Activated CD8-positive, alpha-beta T cell treated with anti-CD3 and anti-CD28 coated beads for 36 hours (primary cell): Measurements from ENCODE around the gene KCTD14. TPM values are rescaled to one million over a fixed set of nuclear protein-coding genes. Genes with fewer than 3 reads are reported as not detected.
"Not testable (repeated sequence)": the region's sequence is repeated elsewhere in the genome, so short reads cannot be mapped to it uniquely, and the experiment has no call there.

ENCODE experiments used
- ATAC-seq: fragments of 200-7000 bp; cut with Tn5 transposase; one replicate; pipeline ENCODE4 v1.10.0; 2021; ENCODE audit warnings: mild to moderate bottlenecking, moderate library complexity
- CTCF ChIA-PET: fragments of 350-600 bp; sonication (Branson Sonifier 250); formaldehyde crosslinking; loops from one replicate; lab custom pipeline; 2021; ENCODE audit warnings: antibody characterized with exemption; lab: Charles Lee
- POLR2A ChIA-PET: fragments of 350-600 bp; sonication (Branson Sonifier 250); formaldehyde crosslinking; loops from one replicate; lab custom pipeline; 2021; ENCODE audit warnings: antibody characterized with exemption; lab: Charles Lee
- DNase-seq: peaks from one replicate; pipeline ENCODE4 v3.0.0-alpha.2; 2020
- H3K27ac Mint-ChIP-seq: one replicate; pipeline ENCODE4 v1.8.0; 2021; ENCODE audit warnings: mild to moderate bottlenecking, mixed read lengths
- H3K27me3 Mint-ChIP-seq: one replicate; pipeline ENCODE4 v1.8.0; 2021; ENCODE audit warnings: mixed read lengths
- H3K36me3 Mint-ChIP-seq: one replicate; pipeline ENCODE4 v1.8.0; 2021; ENCODE audit warnings: low read depth, mixed read lengths
- H3K4me1 Mint-ChIP-seq: one replicate; pipeline ENCODE4 v1.8.0; 2021; ENCODE audit warnings: low read depth, mixed read lengths
- H3K4me3 Mint-ChIP-seq: one replicate; pipeline ENCODE4 v1.8.0; 2021; ENCODE audit warnings: mild to moderate bottlenecking, moderate library complexity, mixed read lengths
- H3K9me3 Mint-ChIP-seq: one replicate; pipeline ENCODE4 v1.8.0; 2021; ENCODE audit warnings: mixed read lengths
- CTCF ChIP-seq: fragments of 200-600 bp; IDR thresholded peaks from one replicate; pipeline ENCODE4 v1.8.0; 2022; ENCODE audit warnings: antibody characterized with exemption, mild to moderate bottlenecking
- intact Hi-C: fragments of 100-400 bp; cut with micrococcal nuclease; formaldehyde crosslinking; loops from one replicate; pipeline ENCODE4 v1.10.0; 2022
- total RNA-seq, 2 experiments: library from RNA; stranded (reverse); gene quantifications; one replicate each; pipeline ENCODE4 v1.2.3, GENCODE V29; 2021

KCTD14 gene
- total RNA-seq, 2 experiments from 2014 or later: 0.16 TPM; not detected in 1

GRCh38 chr11:77994434-77995362, 28.4 kb downstream of the KCTD14 start, which contains the start of gene INTS4:
TSS of gene INTS4 (minus strand) at chr11:77994668. CDS start at chr11:77994643, 25 bp downstream.
- Mint-ChIP-seq H3K27ac (peak within 1 kb of the TSS; percentile 96), H3K9me3 (no peaks in the 10 kb centered on the region), H3K27me3 (no peaks in the 10 kb centered on the region), H3K36me3 (peaks cover 2% of the 10 kb centered on the region), H3K4me1 (peaks cover 17% of the 10 kb centered on the region), H3K4me3 (peak within 1 kb of the TSS; percentile 97)
- intact Hi-C loops: loop anchor here (10.0 kb wide), 1 partner anchor 180 kb away; no protein-coding TSS in a partner anchor
- ATAC-seq (peak; percentile 99), DNase-seq (peak; percentile 99)
- ChIA-PET CTCF (interaction anchor here (0.9 to 1.7 kb wide), 11 partner anchors 10 to 218 kb away, joined by 3 to 16 read pairs (median 4); partner anchors contain the start of gene ALG8), POLR2A (interaction anchor here (0.6 to 2.1 kb wide), 14 partner anchors 10 to 412 kb away, joined by 3 to 9 read pairs (median 4); partner anchors contain the start of genes ALG8, KCTD21, NDUFC2 and USP35)
- TF ChIP-seq CTCF: no peak

- Mint-ChIP-seq H3K27me3 (no peaks in the 10 kb centered on the region), H3K4me1 (peaks cover 17% of the 10 kb centered on the region), H3K27ac (peak overlapping the region; percentile 96), H3K9me3 (no peaks in the 10 kb centered on the region), H3K36me3 (peaks cover 2% of the 10 kb centered on the region), H3K4me3 (peak overlapping the region; percentile 97)
- no peak for ATAC-seq
- POLR2A ChIA-PET: interaction anchor here (0.6 to 2.1 kb wide), 5 partner anchors 41 to 411 kb away, joined by 3 to 5 read pairs (median 3); partner anchors contain the start of genes ALG8 and NDUFC2
- TF ChIP-seq CTCF: no peak
- CTCF ChIA-PET: interaction anchor here (1.2 to 1.7 kb wide), 3 partner anchors 174 to 218 kb away, joined by 4 to 8 read pairs (median 4); no protein-coding TSS in a partner anchor
- intact Hi-C loops: loop anchor here (10.0 kb wide), 1 partner anchor 179 kb away; no protein-coding TSS in a partner anchor
- no peak for DNase-seq
These were observed 29.2 kb downstream of the KCTD14 start for GRCh38 chr11:77993902-77994301.

- intact Hi-C loops: loop anchor here (10.0 kb wide), 1 partner anchor 176 kb away; no protein-coding TSS in a partner anchor
- H3K4me3 Mint-ChIP-seq: no peak overlapping the region
- no peaks in the 10 kb centered on the region for H3K27me3 Mint-ChIP-seq
- ChIA-PET CTCF (interaction anchor here (0.6 to 1.1 kb wide), 2 partner anchors 10 to 12 kb away, joined by 3 to 4 read pairs; no protein-coding TSS in a partner anchor), POLR2A (interaction anchor here (1.6 kb wide), 1 partner anchor 52 kb away, joined by 3 read pairs; no protein-coding TSS in a partner anchor)
- no peak for DNase-seq
- no peak for TF ChIP-seq CTCF
- H3K27ac Mint-ChIP-seq: peak overlapping the region; percentile 41
- ATAC-seq: no peak
- H3K9me3 Mint-ChIP-seq: no peaks in the 10 kb centered on the region
- peaks cover 20% of the 10 kb centered on the region for H3K36me3 Mint-ChIP-seq
- peaks cover 26% of the 10 kb centered on the region for H3K4me1 Mint-ChIP-seq
These were observed 32.1 kb downstream of the KCTD14 start for GRCh38 chr11:77990981-77991380.

DNA sequence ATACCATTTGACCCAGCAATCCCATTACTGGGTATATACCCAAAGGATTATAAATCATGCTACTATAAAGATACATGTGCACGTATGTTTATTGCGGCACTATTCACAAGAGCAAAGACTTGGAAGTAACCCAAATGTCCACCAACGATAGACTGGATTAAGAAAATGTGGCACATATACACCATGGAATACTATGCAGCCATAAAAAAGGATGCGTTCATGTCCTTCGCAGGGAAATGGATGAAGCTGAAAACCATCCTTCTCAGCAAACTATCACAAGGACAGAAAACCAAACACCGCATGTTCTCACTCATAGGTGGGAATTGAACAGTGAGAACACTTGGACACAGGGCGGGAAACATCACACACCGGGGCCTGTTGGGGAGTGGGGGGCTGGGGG, 36.6 kb downstream of the KCTD14 start:
- intact Hi-C loops, POLR2A ChIA-PET, DNase-seq, CTCF ChIA-PET, H3K4me3 Mint-ChIP-seq, H3K27me3 Mint-ChIP-seq, H3K9me3 Mint-ChIP-seq, H3K27ac Mint-ChIP-seq, ATAC-seq: not testable (repeated sequence)
- Mint-ChIP-seq H3K4me1 (peaks cover 26% of the 10 kb centered on the region), H3K36me3 (peaks cover 47% of the 10 kb centered on the region)

DNA sequence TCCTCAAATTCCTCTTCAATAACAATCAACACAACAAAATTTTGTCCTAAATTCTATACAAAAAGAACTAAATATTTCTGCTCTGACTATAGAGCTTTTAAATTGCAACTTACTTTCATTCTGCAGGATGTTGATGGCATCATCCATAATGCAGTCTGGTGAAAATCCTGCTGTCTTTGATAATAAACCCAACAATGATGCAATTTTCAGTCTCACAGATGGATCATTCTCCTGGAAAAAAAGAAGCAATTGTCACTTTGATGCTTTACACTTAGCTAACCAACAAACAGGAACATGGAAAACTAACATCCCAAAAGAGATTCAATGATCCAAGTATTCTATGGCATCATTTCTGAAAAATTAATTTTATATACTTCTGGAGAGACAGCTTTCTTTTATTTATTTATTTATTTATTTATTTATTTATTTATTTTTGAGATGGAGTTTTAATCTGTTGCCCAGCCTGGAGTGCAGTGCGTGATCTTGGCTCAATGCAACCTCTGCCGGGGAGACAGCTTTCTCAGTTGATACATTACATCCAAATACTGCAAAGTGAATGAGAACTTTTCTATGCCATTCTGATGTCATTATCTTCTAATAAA, 41.6 kb downstream of the KCTD14 start:
- Mint-ChIP-seq H3K27me3 (no peaks in the 10 kb centered on the region), H3K4me3 (no peak overlapping the region), H3K36me3 (peaks cover 45% of the 10 kb centered on the region), H3K9me3 (no peaks in the 10 kb centered on the region), H3K4me1 (peaks cover 18% of the 10 kb centered on the region), H3K27ac (no peak overlapping the region)
- CTCF ChIA-PET: interaction anchor here (0.7 to 1.5 kb wide), 3 partner anchors 10 to 65 kb away, joined by 3 to 5 read pairs (median 4); no protein-coding TSS in a partner anchor
- intact Hi-C loops: no loop called here
- ATAC-seq (no peak), DNase-seq (no peak)
- POLR2A ChIA-PET: interaction anchor here (1.0 to 1.3 kb wide), 2 partner anchors 10 to 14 kb away, joined by 3 to 4 read pairs; partner anchors contain the start of gene INTS4
- no peak for TF ChIP-seq CTCF
